ENCODE data around the gene PEMT. TPM values are rescaled to one million over a fixed set of nuclear protein-coding genes. Genes with fewer than 3 reads are reported as not detected.

Gene PEMT
- total RNA-seq, 1 experiment from 2014 or later: 39.8 TPM

GRCh38 chr17:17566896-17567513, 24.5 kb downstream of the PEMT start:
- no peaks in the 10 kb centered on the region for H3K9me3 ChIP-seq (ENCODE audit: low read depth, low read length, poor library complexity, severe bottlenecking)
- ChIA-PET CTCF (interaction anchor here (3.5 kb wide), 1 partner anchor 70 kb away, joined by 26 read pairs; the partner anchor contains the start of gene RASD1), POLR2A (ENCODE audit: low non-redundant PET) (no interaction called here)
- no peaks in the 10 kb centered on the region for H3K4me1 ChIP-seq (ENCODE audit: insufficient read depth, low read length, poor library complexity, severe bottlenecking)
- TF ChIP-seq CTCF (conservative IDR thresholded peaks at IDR 0.05; ENCODE audit: low read depth, low read length) (no peak), EZH2 (IDR thresholded peaks at IDR 0.05; ENCODE audit: borderline replicate concordance, low read depth, low read length, poor library complexity, severe bottlenecking) (no peak)
- H3K27ac ChIP-seq (ENCODE audit: low read depth, low read length, poor library complexity, severe bottlenecking): no peak overlapping the region
- H3K4me3 ChIP-seq (ENCODE audit: low read depth, low read length, poor library complexity, severe bottlenecking): no peak overlapping the region
- H3K36me3 ChIP-seq (ENCODE audit: insufficient read depth, low read length, poor library complexity, severe bottlenecking): no peaks in the 10 kb centered on the region
- intact Hi-C loops (cut with micrococcal nuclease; ENCODE audit: unreplicated experiment): no loop called here
- BruUV-seq (replicated peaks): no TSS peak
- no peak for DNase-seq (ENCODE audit: low spot score)
- no peaks in the 10 kb centered on the region for H3K27me3 ChIP-seq (replicated peaks; ENCODE audit: insufficient read depth, low read depth, low read length, poor library complexity)

GRCh38 chr17:17565471-17566339, 25.8 kb downstream of the PEMT start:
- intact Hi-C loops (cut with micrococcal nuclease; ENCODE audit: unreplicated experiment): no loop called here
- Histone ChIP-seq H3K4me3 (ENCODE audit: low read depth, low read length, poor library complexity, severe bottlenecking) (no peak overlapping the region), H3K4me1 (ENCODE audit: insufficient read depth, low read length, poor library complexity, severe bottlenecking) (no peaks in the 10 kb centered on the region), H3K27ac (ENCODE audit: low read depth, low read length, poor library complexity, severe bottlenecking) (no peak overlapping the region), H3K36me3 (ENCODE audit: insufficient read depth, low read length, poor library complexity, severe bottlenecking) (no peaks in the 10 kb centered on the region), H3K27me3 (replicated peaks; ENCODE audit: insufficient read depth, low read depth, low read length, poor library complexity) (no peaks in the 10 kb centered on the region), H3K9me3 (ENCODE audit: low read depth, low read length, poor library complexity, severe bottlenecking) (no peaks in the 10 kb centered on the region)
- ChIA-PET CTCF (interaction anchor here (1.1 kb wide), 1 partner anchor 69 kb away, joined by 3 read pairs; no protein-coding TSS in a partner anchor), POLR2A (ENCODE audit: low non-redundant PET) (no interaction called here)
- TF ChIP-seq EZH2 (IDR thresholded peaks at IDR 0.05; ENCODE audit: borderline replicate concordance, low read depth, low read length, poor library complexity, severe bottlenecking) (no peak), CTCF (conservative IDR thresholded peaks at IDR 0.05; ENCODE audit: low read depth, low read length) (no peak)
- DNase-seq (ENCODE audit: low spot score): no peak
- no TSS peak for BruUV-seq (replicated peaks)

- no peaks in the 10 kb centered on the region for H3K27me3 ChIP-seq (replicated peaks; ENCODE audit: insufficient read depth, low read depth, low read length, poor library complexity)
- DNase-seq (ENCODE audit: low spot score): no peak
- H3K9me3 ChIP-seq (ENCODE audit: low read depth, low read length, poor library complexity, severe bottlenecking): no peaks in the 10 kb centered on the region
- ChIA-PET POLR2A (ENCODE audit: low non-redundant PET) (no interaction called here), CTCF (no interaction called here)
- intact Hi-C loops (cut with micrococcal nuclease; ENCODE audit: unreplicated experiment): no loop called here
- H3K27ac ChIP-seq (ENCODE audit: low read depth, low read length, poor library complexity, severe bottlenecking): no peak overlapping the region
- H3K4me3 ChIP-seq (ENCODE audit: low read depth, low read length, poor library complexity, severe bottlenecking): no peak overlapping the region
- BruUV-seq (replicated peaks): no TSS peak
- TF ChIP-seq CTCF (conservative IDR thresholded peaks at IDR 0.05; ENCODE audit: low read depth, low read length) (no peak), EZH2 (IDR thresholded peaks at IDR 0.05; ENCODE audit: borderline replicate concordance, low read depth, low read length, poor library complexity, severe bottlenecking) (no peak)
- H3K36me3 ChIP-seq (ENCODE audit: insufficient read depth, low read length, poor library complexity, severe bottlenecking): no peaks in the 10 kb centered on the region
- no peaks in the 10 kb centered on the region for H3K4me1 ChIP-seq (ENCODE audit: insufficient read depth, low read length, poor library complexity, severe bottlenecking)
These were observed 26.6 kb downstream of the PEMT start for GRCh38 chr17:17564896-17565295.

Data from A673 (cell line).